T-cell (primary cell): Measurements from ENCODE around the gene NRBF2. TPM values are rescaled to one million over a fixed set of nuclear protein-coding genes. Genes with fewer than 3 reads are reported as not detected.

Experiments
- ATAC-seq, 4 experiments: fragments of 200-7000 bp in 3 of 4; fragments of 150-1000 bp in 1 of 4; cut with Tn5 transposase; replicated peaks in 1 of 4; 1 replicate in 3 of 4; 2 replicates in 1 of 4; pipeline ENCODE4 v1.10.0; 2021; ENCODE audit warnings: moderate library complexity in 3 of 4, mild to moderate bottlenecking in 2 of 4, moderate number of reproducible peaks in 1 of 4
- CTCF ChIA-PET, 2 donors: fragments of 300-600 bp; sonication (Branson Sonifier 250); formaldehyde crosslinking; loops; one replicate each; lab custom pipeline; 2022; ENCODE audit warnings: antibody characterized with exemption in 2 of 2; lab: Charles Lee
- POLR2A ChIA-PET, 2 donors: fragments of 300-600 bp; sonication (Branson Sonifier 250); formaldehyde crosslinking; loops; one replicate each; lab custom pipeline; 2022; ENCODE audit warnings: antibody characterized with exemption in 2 of 2; lab: Charles Lee
- DNase-seq, 35 experiments: peaks; one replicate each; pipeline versions ENCODE4 v3.0.0 to v3.0.0-alpha.2; 2013 to 2023
- H3K27ac ChIP-seq: one replicate; pipeline ENCODE4 v1.5.1; 2013; ENCODE audit warnings: low read length
- H3K27me3 ChIP-seq, 2 experiments: replicated peaks in 1 of 2; 1 replicate in 1 of 2; 2 replicates in 1 of 2; pipeline versions ENCODE4 v1.6.1 to v1.7.0; 2013; ENCODE audit warnings: low read length in 1 of 2, mixed read lengths in 1 of 2; ENCODE audit not compliant: control insufficient read depth in 2 of 2, insufficient read depth in 2 of 2; ENCODE audit errors: extremely low read depth in 1 of 2
- H3K36me3 ChIP-seq, 2 donors: 1 replicate in 1 of 2; 2 replicates in 1 of 2; pipeline versions ENCODE4 v1.6.1 to v1.7.0; 2013; ENCODE audit warnings: low read length in 1 of 2; ENCODE audit not compliant: control insufficient read depth in 2 of 2, insufficient read depth in 1 of 2; ENCODE audit errors: extremely low read depth in 1 of 2
- H3K4me1 ChIP-seq, 2 experiments: 1 replicate in 1 of 2; 2 replicates in 1 of 2; pipeline versions ENCODE4 v1.6.1 to v1.7.0; 2013; ENCODE audit warnings: low read length in 2 of 2, mixed read lengths in 1 of 2; ENCODE audit not compliant: insufficient read depth in 2 of 2, control insufficient read depth in 1 of 2; ENCODE audit errors: extremely low read depth in 1 of 2
- H3K4me3 ChIP-seq, 2 donors: 1 replicate in 1 of 2; 2 replicates in 1 of 2; pipeline versions ENCODE4 v1.5.1 to v1.7.0; 2013; ENCODE audit warnings: mild to moderate bottlenecking in 2 of 2, low read length in 1 of 2, moderate library complexity in 1 of 2; ENCODE audit not compliant: control insufficient read depth in 1 of 2; ENCODE audit errors: extremely low read depth in 1 of 2
- H3K9me3 ChIP-seq: 2 replicates; pipeline ENCODE4 v1.7.0; 2013
- H3K27ac Mint-ChIP-seq, 2 donors: one replicate each; pipeline ENCODE4 v1.8.0; 2020 to 2021; ENCODE audit warnings: mild to moderate bottlenecking in 2 of 2, mixed read lengths in 2 of 2
- H3K27me3 Mint-ChIP-seq, 2 donors: one replicate each; pipeline ENCODE4 v1.8.0; 2021 to 2022; ENCODE audit warnings: mixed read lengths in 2 of 2
- H3K36me3 Mint-ChIP-seq: one replicate; pipeline ENCODE4 v1.8.0; 2021; ENCODE audit warnings: mixed read lengths
- H3K4me1 Mint-ChIP-seq, 3 donors: one replicate each; pipeline ENCODE4 v1.8.0; 2020 to 2022; ENCODE audit warnings: mixed read lengths in 3 of 3, mild to moderate bottlenecking in 1 of 3
- H3K4me3 Mint-ChIP-seq, 3 donors: one replicate each; pipeline ENCODE4 v1.8.0; 2020 to 2022; ENCODE audit warnings: mild to moderate bottlenecking in 3 of 3, mixed read lengths in 3 of 3, moderate library complexity in 3 of 3
- H3K9me3 Mint-ChIP-seq, 3 donors: one replicate each; pipeline ENCODE4 v1.8.0; 2020 to 2022; ENCODE audit warnings: mixed read lengths in 3 of 3
- whole genome bisulfite sequencing: methylation state at CpG from one replicate; pipeline ENCODE4 v1.1.5; 2013; ENCODE audit warnings: missing lambda C conversion rate; ENCODE audit not compliant: insufficient coverage; 5-methylcytosine and 5-hydroxymethylcytosine counted together
- total RNA-seq, 35 experiments: library from RNA in 6 of 35; stranded (reverse) in 6 of 35; fragments of 120-200 nt in 1 of 35; gene quantifications; one replicate each; pipeline versions ENCODE4 v1.2.1 to v1.2.4 and lab custom pipeline; 2013 to 2026

The NRBF2 gene
- total RNA-seq, 5 donors from 2014 or later (not counting 1 experiment from before 2014, with no cell fraction given), result 14.8 to 18.5 (median 17.2) TPM

DNA sequence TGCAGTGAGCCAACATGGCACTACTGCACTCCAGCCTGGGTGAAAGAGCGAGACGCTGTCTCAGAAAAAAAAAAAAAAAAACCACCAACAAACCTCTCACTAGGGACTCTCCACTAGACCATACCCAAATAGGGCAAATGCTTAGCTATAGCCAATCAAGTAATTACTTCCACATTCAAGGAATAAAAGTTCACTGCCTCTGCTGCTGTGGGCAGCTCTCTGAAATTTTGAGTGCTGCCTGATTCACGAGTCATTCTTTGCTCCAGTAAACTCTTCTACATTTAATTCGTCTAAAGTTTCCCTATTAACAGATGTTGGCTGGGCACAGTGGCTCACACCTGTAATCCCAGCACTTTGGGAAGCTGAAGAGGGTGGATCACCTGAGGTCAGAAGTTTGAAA is 4.7 kb upstream of the NRBF2 start:
- Mint-ChIP-seq H3K4me1 (peaks cover 5 to 7% (median 6%) of the 10 kb centered on the region in 3 donors), H3K27ac (no peak overlapping the region), H3K27me3 (peaks cover 7 to 9% of the 10 kb centered on the region in 2 donors), H3K4me3 (no peak overlapping the region), H3K36me3 (no peaks in the 10 kb centered on the region), H3K9me3 (peaks cover 0 to 4% (median 0%) of the 10 kb centered on the region in 3 donors)
- peaks cover 0 to 6% of the 10 kb centered on the region in 2 experiments for H3K4me1 ChIP-seq
- no peaks in the 10 kb centered on the region for H3K36me3 ChIP-seq
- H3K27ac ChIP-seq, result no peak overlapping the region
- POLR2A ChIA-PET, result no interaction called here
- ATAC-seq (no peak), DNase-seq (no peak)
- H3K27me3 ChIP-seq, result peaks cover 0 to 13% of the 10 kb centered on the region in 2 experiments
- no peak overlapping the region for H3K4me3 ChIP-seq
- no peaks in the 10 kb centered on the region for H3K9me3 ChIP-seq
- 100% methylated on average over 2 of the region's 4 CpGs for WGBS
- CTCF ChIA-PET, result interaction anchor here (0.7 kb wide), 3 partner anchors 13 to 587 kb away, joined by 4 to 6 read pairs (median 5); no protein-coding TSS in a partner anchor

DNA sequence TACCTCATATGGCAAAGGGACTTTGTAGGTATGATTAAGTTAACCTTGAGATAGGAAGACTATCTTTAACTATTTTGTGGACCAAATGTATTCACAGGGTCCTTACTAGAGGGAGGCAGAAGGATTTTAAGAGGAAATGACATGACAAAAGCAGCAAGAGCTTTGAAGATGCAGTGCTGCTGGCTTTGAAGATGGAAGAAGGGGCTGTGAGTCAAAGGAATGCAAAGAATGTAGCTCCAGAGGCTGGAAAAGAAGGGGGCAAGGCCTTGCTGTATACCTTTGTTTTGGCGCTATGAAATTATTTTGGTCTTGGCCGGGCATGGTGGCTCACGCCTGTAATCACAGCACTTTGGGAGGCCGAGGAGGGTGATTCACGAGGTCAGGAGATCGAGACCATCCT is 3.2 kb upstream of the NRBF2 start:
- H3K27ac Mint-ChIP-seq, result no peak overlapping the region
- ATAC-seq (no peak), DNase-seq (no peak)
- no peaks in the 10 kb centered on the region for H3K9me3 ChIP-seq
- no peak overlapping the region for H3K27ac ChIP-seq
- CTCF ChIA-PET, result no interaction called here
- no peak overlapping the region for H3K4me3 ChIP-seq
- no peaks in the 10 kb centered on the region for H3K36me3 ChIP-seq
- H3K4me3 Mint-ChIP-seq, result no peak overlapping the region
- peaks cover 0 to 4% (median 0%) of the 10 kb centered on the region in 3 donors for H3K9me3 Mint-ChIP-seq
- peaks cover 6 to 15% of the 10 kb centered on the region in 2 experiments for H3K4me1 ChIP-seq
- peaks cover 15 to 18% (median 17%) of the 10 kb centered on the region in 3 donors for H3K4me1 Mint-ChIP-seq
- no peaks in the 10 kb centered on the region for H3K36me3 Mint-ChIP-seq
- POLR2A ChIA-PET, result interaction anchor here in 1 of 2 donors (0.6 kb wide), 1 partner anchor 15 kb away, joined by 5 read pairs; no protein-coding TSS in a partner anchor
- WGBS, result 95% methylated on average over 4 of the region's 6 CpGs
- peaks cover 0 to 13% of the 10 kb centered on the region in 2 experiments for H3K27me3 ChIP-seq
- H3K27me3 Mint-ChIP-seq, result peaks cover 7 to 9% of the 10 kb centered on the region in 2 donors

DNA sequence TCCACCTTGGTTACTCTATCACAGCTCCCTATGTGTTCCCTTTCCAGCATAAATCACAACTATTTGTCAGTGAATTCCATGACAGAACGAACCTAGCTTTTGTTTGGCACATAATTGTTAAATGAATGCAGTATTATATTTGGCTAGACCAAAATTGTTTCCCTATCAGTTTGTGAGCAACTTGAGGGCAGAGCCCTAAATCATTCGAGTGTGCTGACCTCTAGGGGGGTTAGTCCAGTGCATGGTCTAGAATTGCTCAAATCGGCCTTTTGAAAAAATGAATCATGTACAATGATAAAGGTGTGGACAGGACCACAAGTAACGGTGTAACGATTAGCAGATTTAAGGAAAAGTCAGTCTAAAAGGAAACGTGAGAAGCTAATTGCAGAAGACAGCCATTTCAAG is 475 bp upstream of the NRBF2 start:
- Mint-ChIP-seq H3K27me3 (peaks cover 4 to 6% of the 10 kb centered on the region in 2 donors), H3K36me3 (peaks cover 3% of the 10 kb centered on the region)
- H3K4me3 ChIP-seq, result peak overlapping the region in 1 of 2 donors; percentile 82

DNA sequence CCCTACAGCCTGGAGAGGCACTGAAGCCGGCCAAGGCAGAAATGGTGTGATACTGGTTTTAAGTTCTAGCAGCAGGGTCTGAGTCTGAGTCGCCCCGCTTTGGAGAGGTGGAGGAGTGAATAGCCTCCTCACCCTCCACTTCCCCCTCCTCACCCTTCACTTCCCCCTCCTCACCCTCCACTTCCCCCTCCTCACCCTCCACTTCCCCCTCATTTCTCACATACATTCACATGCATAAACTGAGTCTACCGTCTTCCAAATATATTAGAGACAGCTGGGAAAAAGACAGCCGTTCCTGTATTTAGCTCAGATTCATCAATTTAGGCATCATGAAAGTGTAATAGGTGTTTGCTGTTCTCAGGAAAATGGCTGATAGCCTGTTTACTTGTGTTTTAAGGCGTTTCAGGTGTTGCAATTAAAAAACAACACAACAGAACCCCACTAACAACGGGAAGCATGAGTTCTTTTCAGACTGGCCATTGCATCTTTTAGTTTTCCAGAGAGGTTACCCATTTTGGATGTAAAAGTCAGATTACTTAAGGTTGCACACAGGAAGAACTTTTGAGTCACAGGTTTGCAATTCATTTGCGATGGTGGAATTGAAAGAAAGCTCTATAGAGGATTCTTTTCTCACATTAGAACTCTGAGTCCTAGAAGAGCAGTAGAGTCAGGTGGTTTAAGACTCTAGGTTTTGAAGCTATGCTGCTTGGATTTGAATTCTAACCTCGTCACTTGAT is 861 bp downstream of the NRBF2 start:
- H3K27me3 ChIP-seq, result peaks cover 0 to 6% of the 10 kb centered on the region in 2 experiments
- peak in 1 of 35 experiments; percentile 12 for DNase-seq
- Mint-ChIP-seq H3K27me3 (peaks cover 2 to 4% of the 10 kb centered on the region in 2 donors), H3K36me3 (peaks cover 3% of the 10 kb centered on the region), H3K4me1 (peaks cover 45 to 51% (median 46%) of the 10 kb centered on the region in 3 donors), H3K4me3 (peak overlapping the region; percentile 87 to 90 (median 90)), H3K27ac (peak overlapping the region; percentile 87), H3K9me3 (peaks cover 0 to 4% (median 0%) of the 10 kb centered on the region in 3 donors)
- ATAC-seq, result no peak
- H3K27ac ChIP-seq, result peak overlapping the region; percentile 96
- H3K4me3 ChIP-seq, result peak overlapping the region; percentile 82 to 92
- H3K4me1 ChIP-seq, result peaks cover 9 to 36% of the 10 kb centered on the region in 2 experiments
- ChIA-PET CTCF (interaction anchor here (0.5 to 2.3 kb wide), 13 partner anchors 11 to 1315 kb away, joined by 3 to 11 read pairs (median 4); no protein-coding TSS in a partner anchor), POLR2A (interaction anchor here (0.5 to 1.3 kb wide), 4 partner anchors 129 to 765 kb away, joined by 3 to 6 read pairs (median 4); no protein-coding TSS in a partner anchor)
- no peaks in the 10 kb centered on the region for H3K9me3 ChIP-seq
- H3K36me3 ChIP-seq, result peaks cover 0 to 2% of the 10 kb centered on the region in 2 donors
- 40% methylated on average over 1 of the region's 9 CpGs for WGBS

More for the DNA sequence above, 475 bp upstream of the NRBF2 start:
- no peaks in the 10 kb centered on the region for H3K9me3 ChIP-seq
- H3K36me3 ChIP-seq, result no peaks in the 10 kb centered on the region
- H3K4me1 ChIP-seq, result peaks cover 9 to 34% of the 10 kb centered on the region in 2 experiments
- peak overlapping the region; percentile 91 to 94 for H3K27ac Mint-ChIP-seq
- CTCF ChIA-PET, result interaction anchor here (0.5 to 2.3 kb wide), 12 partner anchors 11 to 695 kb away, joined by 3 to 11 read pairs (median 4); no protein-coding TSS in a partner anchor
- peak overlapping the region; percentile 87 to 90 (median 90) for H3K4me3 Mint-ChIP-seq
- no peak for ATAC-seq
- 82% methylated on average over 5 of the region's 6 CpGs for WGBS
- H3K27me3 ChIP-seq, result peaks cover 0 to 12% of the 10 kb centered on the region in 2 experiments
- H3K27ac ChIP-seq, result peak overlapping the region; percentile 96
- H3K4me1 Mint-ChIP-seq, result peaks cover 35 to 41% (median 38%) of the 10 kb centered on the region in 3 donors
- H3K9me3 Mint-ChIP-seq, result peaks cover 0 to 4% (median 0%) of the 10 kb centered on the region in 3 donors
- no peak for DNase-seq
- POLR2A ChIA-PET, result interaction anchor here (0.6 to 1.3 kb wide), 8 partner anchors 58 to 1230 kb away, joined by 3 to 5 read pairs (median 4); no protein-coding TSS in a partner anchor

DNA sequence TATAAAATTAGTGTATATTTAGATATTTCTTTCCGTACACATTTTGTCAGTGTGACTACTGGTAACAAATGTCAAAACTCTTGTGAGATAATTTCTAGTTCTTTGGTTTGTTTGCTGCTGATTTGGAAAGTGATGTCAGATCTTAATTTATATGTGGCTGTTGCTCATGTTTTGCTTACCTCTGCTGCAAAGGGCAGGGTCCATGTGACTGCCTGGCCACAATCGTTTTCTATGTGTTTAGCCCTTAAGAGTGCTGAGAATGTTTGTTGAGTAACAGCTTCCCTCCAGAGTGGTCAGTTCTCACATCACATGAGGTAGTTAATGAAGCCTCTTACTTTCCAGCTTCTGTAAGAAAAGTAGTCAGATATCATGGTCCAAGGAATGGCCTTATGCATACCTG is 4.2 kb downstream of the NRBF2 start:
- no CpG with 5 or more reads among the region's 2 CpGs for WGBS
- H3K27ac Mint-ChIP-seq, result no peak overlapping the region
- no peak overlapping the region for H3K4me3 ChIP-seq
- DNase-seq (no peak), ATAC-seq (no peak)
- H3K27me3 ChIP-seq, result peaks cover 0 to 2% of the 10 kb centered on the region in 2 experiments
- H3K27me3 Mint-ChIP-seq, result no peaks in the 10 kb centered on the region
- ChIA-PET CTCF (interaction anchor here in 1 of 2 donors (1.6 kb wide), 1 partner anchor 21 kb away, joined by 6 read pairs; no protein-coding TSS in a partner anchor), POLR2A (no interaction called here)
- peaks cover 68 to 80% (median 72%) of the 10 kb centered on the region in 3 donors for H3K4me1 Mint-ChIP-seq
- H3K36me3 Mint-ChIP-seq, result peaks cover 12% of the 10 kb centered on the region
- H3K27ac ChIP-seq, result no peak overlapping the region
- peaks cover 9 to 40% of the 10 kb centered on the region in 2 experiments for H3K4me1 ChIP-seq
- H3K9me3 Mint-ChIP-seq, result no peaks in the 10 kb centered on the region
- peaks cover 2 to 12% of the 10 kb centered on the region in 2 donors for H3K36me3 ChIP-seq
- H3K4me3 Mint-ChIP-seq, result peak overlapping the region in 1 of 3 donors; percentile 41
- H3K9me3 ChIP-seq, result no peaks in the 10 kb centered on the region

DNA sequence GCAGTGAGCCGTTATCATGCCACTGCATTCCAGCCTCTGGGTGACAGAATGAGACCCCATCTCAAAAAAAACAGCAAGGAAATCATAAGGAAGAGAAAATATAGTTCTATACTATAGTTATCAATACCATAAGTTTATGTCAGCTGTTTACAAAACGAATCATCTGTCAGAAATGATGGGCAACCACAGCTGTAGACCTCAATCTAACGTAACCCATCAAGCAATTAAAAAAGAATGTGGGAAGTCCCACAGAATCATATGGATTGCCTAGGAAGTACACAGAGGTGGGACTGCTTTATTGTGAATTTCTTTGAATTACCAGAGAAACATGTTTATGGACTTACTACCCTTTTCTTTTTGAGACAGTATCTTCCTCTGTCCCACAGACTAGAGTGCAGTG is 6.9 kb downstream of the NRBF2 start:
- no peak for DNase-seq
- Mint-ChIP-seq H3K27ac (no peak overlapping the region), H3K4me1 (peaks cover 74 to 80% (median 77%) of the 10 kb centered on the region in 3 donors), H3K9me3 (no peaks in the 10 kb centered on the region), H3K27me3 (no peaks in the 10 kb centered on the region), H3K4me3 (no peak overlapping the region), H3K36me3 (peaks cover 19% of the 10 kb centered on the region)
- POLR2A ChIA-PET, result interaction anchor here (0.6 to 0.7 kb wide), 3 partner anchors 360 to 606 kb away, joined by 3 to 5 read pairs (median 3); no protein-coding TSS in a partner anchor
- H3K27me3 ChIP-seq, result no peaks in the 10 kb centered on the region
- H3K36me3 ChIP-seq, result peaks cover 2 to 12% of the 10 kb centered on the region in 2 donors
- no peak overlapping the region for H3K27ac ChIP-seq
- CTCF ChIA-PET, result interaction anchor here (0.6 to 1.2 kb wide), 4 partner anchors 19 to 605 kb away, joined by 3 to 4 read pairs (median 3); no protein-coding TSS in a partner anchor
- no peak for ATAC-seq
- WGBS, result no CpG with 5 or more reads among the region's 3 CpGs
- peaks cover 3 to 33% of the 10 kb centered on the region in 2 experiments for H3K4me1 ChIP-seq
- no peaks in the 10 kb centered on the region for H3K9me3 ChIP-seq
- no peak overlapping the region for H3K4me3 ChIP-seq
